AG08396 (cell line): Measurements from ENCODE around the gene GNAO1.

Experiments used
- DNase-seq: peaks from one replicate; pipeline ENCODE4 v3.0.0; 2012; ENCODE audit warnings: low spot score, mixed read lengths

GNAO1 gene

DNA sequence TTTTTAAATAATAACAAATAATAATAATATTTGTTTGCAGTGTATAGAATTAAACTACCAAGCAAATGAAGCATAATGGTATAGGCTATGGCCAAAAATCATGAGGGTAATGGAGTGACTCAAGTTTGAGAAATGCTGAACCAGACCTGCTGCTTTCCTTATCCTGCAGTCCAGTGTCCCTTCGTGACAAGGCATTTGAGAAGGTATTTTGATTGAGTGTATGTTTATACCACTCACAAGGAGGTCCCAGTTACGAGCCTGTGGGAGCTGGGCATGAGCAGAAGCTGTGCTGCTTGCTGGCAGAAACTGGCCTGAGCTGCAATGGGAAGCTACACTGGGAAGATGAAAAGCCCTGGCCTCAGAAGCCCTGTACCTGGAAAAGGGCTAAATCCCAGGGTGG is 50.3 kb downstream of the GNAO1 start:
- no peak for DNase-seq

DNA sequence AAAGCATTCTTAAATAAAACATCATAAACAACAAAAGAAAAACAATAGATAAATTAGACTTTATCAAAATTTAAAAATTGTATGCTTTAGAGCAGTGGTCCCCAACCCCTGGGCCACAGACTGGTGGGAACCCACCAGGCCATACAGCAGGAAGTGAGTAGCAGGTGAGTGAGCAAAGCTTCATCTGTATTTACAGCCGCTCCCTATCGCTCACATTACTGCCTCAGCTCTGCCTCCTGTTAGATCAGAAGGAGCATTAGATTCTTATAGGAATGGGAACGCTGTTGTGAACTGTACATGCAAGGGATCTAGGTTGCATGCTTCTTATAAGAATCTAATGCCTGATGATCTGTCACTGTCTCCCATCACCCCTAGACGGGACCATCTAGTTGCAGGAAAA is 51.5 kb downstream of the GNAO1 start:
- no peak for DNase-seq

DNA sequence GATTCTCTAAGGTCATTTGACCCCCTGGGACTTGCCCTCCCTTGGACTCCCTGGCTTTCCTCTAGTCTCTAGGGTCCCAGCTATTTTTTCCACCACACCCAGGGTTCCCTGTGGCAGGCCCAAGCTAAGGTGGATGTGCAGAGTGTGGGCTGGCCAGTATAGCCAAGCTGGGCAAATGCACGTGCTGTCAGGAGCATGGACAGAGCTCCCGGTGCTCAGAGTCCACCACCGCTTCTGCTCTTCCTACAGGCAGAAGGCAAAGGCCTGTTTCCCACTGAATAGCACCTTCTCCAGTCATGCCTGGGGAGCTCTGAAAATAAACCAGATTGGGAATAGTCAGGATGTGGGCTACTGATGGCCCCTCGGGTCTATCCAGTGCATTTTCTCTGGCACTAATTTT is 53.3 kb downstream of the GNAO1 start:
- no peak for DNase-seq

DNA sequence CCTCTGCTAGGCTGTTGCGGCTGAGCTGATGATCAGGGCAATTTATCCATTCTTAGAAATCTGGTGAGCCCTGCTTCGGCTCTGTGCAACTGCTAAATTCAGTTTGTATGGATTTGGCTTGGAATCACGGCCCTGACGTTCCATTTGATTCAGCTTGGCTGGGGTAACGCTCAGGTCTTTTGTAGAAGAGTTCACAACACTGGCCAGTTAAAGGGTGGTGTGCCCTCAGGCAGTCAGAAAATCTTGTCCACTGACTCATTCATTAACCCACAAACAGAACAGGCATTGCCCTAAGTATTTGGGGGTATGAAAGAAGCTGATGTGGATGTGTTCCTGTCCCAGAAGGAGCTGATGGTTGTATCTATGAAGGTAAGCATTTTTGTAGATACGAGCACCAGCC is 53.9 kb downstream of the GNAO1 start:
- DNase-seq, result no peak

DNA sequence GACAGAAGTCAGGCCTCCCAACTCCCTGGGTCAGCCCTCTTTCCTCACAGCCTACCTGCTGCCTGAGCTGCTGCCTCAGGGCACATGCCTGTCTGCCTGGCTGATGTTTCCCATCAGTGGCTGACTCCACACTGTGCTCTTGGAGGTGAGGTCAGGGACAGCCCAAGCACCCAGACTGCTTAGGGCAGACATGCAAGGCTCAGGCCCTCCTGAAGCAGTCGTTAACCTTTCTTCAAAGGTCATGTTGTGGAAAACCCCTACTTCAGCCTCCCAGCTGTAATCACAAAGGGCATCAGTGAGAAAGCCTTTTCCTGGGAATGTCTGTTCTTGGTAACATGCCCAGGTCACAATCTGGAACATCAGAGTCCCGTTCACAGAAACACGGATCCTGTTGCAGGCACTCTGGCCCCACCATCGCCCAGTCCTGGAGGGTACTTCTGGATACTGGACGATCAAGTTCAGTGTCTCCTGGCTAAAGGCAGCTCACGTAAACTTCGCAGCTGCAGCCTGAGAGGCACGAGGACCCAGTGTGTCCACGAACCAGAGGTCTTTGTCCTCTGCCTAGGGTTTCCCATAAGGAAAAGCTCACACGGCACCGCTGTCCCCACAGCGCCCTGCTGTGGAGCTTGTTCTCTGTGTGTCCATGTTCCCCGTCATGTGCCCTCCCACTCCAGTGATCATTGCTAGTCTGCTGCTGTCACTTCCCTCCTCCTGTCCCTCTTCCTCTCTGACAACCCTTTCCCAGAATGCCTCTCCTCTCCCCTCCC is 54.9 kb downstream of the GNAO1 start:
- no peak for DNase-seq

DNA sequence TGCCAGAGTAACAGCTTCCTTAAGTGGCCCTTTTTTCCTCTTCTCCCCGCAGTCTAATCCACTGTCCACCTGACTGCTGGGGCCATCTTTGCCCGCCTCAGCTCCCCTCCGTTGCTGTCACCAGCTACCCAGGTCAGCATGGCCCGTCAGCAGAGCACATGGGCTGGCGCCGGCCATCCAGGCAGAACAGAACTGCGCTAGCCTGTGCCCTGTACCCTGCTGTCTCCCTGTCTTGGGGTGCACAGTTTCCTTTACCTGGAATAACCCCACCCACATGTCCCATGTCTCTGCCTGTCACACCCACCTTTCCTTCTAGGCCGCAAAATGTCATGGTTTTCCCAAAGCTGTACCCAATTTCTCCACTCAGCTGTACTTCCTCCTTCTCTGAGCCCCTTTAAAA is 55.7 kb downstream of the GNAO1 start:
- no peak for DNase-seq

DNA sequence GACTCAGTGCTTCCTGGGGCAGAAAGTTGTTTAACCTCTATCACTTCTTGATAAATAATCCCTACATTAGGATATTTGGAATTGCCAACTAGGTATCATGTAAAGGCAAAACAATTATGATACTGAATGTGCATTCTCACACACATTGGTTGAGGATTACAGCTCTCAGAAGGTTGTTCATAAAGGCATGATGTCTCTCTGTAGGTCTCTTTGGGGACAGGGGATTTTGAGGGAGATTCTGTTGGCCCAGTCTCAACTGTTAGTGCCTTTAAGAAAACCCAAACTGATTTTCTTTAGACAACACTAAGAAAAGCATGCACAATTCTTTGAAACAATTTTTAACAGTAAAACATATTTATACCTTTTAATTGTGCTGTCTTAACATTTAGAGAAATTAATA is 56.5 kb downstream of the GNAO1 start:
- no peak for DNase-seq

DNA sequence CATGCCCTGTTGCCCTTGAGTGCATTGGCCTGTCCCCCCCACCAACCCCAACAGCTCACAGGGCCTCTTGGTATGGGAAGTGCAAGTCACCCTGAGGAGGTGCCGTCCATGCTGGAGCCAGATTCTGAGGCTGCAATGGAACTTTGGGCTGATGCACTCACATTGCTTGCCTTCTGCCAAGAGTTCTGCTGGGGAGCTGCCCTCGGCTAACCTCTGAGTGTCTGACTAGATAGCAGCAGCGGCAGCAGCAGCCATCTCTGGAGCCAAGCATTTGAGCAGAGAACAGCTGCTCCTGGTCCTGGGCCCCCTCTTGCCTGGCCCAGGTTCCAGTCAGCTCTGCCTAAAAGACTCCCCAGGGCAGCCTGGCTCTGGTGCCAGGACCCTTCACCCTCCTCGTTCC is 61.5 kb downstream of the GNAO1 start:
- no peak for DNase-seq

DNA sequence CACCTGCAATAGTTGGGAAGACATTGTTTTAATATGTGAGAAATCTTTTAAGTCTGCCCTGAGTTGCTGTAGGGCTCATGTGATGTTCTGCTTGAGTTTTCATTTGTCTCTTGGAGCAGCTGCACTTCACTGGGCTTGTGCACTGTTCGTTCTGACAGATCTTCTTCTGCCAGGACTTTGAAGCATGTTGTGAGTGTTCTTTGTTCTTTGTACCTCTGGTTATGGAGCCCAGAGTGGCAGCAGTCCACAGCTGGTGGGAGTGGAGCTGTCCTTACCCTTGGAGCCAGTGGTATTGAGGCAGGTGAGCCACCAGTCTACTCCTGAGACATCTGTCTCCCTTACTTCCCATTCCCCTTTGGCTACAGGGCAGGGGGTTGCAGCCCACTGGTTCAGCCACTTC is 64.6 kb downstream of the GNAO1 start:
- DNase-seq, result no peak

DNA sequence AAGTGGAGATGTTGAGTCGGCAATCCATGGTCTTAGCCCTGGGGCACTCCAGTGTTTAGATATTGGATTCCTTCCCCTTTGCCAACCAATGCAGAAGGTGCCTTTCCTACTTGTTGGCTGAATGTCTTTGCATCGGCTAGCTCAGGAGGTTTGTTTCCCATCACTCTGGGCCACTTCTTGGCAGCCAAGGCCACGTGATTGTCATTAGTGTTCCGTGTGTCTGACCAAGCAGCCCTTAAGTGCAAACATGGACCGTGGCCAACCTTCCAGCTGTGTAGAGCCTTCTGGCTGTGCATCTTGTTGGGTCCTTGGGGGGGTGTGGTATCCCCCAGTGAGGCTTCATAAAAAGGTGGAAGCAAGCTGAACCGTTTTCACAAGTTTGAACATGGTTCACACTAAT is 66.0 kb downstream of the GNAO1 start:
- no peak for DNase-seq

DNA sequence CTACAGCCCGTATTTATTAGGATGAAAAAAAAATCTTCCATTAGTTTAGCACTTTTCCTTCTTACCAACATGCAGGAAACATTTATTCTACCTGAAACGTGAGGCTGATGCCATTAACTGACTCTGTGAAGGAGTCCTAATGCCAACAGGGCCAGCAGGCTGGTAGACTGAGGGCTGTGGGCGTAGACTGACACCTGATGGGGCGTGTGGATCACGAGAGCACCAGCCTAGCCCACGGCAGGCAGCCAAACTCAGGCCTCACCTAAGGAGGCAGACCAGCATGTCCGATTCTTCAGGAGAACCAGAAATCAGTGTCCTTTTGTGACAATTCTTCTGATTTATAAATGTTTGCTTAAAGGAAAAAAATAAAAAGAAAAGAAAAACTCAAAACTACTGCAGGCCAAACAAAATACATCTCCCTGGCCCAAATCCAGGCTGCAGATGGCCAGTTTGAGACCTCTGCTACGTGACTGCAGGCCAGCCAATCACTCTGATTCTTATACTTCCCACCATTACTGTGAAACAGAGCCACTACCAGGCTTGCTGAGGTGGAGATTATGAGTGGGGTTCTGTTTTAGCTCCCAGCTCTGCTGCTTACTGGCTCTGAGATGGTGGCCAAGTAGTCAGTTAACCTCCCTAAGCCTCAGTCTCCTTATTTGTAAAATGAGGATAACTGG is 66.5 kb downstream of the GNAO1 start:
- no peak for DNase-seq

DNA sequence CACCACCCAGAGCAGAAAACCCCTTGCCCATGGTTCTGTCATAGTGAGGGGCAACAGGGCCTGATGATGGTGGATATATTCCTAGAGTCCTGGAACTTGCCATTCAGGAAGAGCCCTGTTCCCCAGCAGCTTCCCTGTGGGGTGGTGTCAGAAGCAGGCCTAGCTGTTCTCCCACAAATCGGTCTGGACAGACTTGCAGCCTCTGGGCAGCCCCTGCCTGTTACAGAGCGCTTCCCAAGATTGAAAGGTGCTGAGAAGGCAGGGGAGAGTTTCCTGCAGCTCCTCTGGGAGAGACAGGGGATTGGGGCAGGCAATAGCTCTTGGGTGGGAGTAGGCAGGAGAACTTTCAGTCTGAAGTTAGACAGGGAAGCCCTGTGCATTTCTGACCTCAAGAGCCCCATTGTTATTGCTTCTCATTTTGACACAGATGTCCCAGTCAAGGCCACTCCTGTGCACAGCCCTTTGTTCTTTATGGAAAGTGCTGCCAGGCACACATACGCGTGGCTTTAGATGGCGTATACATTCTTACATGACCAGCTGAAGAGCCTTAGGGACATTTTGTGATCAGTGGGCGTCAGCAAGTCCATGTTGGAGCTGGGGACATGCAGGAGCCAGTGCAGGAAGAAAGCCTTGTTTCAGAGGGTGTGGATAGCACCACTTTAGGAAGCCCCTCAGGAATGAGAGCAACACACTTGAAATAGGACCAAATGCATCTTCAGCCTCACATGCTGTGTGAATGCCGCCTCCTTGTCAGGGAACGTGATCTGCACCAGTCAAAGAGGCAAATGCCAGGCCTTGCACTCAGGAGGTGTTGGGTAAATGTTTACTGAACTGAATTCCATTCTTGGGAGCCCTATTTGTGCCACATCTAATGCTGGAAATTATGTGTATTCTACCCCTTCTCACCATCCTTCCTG is 67.5 kb downstream of the GNAO1 start:
- DNase-seq, result no peak

DNA sequence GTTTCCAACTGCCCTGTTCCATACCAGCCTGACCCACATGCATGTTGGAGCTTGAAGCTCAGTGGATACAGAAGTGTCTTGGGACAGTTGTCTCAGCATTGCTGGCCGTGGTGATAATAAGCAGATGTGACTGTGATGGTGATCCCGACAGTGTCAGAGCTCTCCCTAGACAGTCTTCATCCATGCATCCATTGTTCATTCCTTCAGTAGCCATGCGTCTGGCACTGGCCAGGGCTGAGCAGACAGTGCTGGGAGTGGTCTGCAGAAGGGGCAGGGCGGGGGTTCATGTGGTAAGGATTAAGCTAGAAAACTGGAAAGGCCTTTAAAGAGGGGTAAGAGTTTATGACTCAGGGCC is 68.1 kb downstream of the GNAO1 start:
- no peak for DNase-seq

DNA sequence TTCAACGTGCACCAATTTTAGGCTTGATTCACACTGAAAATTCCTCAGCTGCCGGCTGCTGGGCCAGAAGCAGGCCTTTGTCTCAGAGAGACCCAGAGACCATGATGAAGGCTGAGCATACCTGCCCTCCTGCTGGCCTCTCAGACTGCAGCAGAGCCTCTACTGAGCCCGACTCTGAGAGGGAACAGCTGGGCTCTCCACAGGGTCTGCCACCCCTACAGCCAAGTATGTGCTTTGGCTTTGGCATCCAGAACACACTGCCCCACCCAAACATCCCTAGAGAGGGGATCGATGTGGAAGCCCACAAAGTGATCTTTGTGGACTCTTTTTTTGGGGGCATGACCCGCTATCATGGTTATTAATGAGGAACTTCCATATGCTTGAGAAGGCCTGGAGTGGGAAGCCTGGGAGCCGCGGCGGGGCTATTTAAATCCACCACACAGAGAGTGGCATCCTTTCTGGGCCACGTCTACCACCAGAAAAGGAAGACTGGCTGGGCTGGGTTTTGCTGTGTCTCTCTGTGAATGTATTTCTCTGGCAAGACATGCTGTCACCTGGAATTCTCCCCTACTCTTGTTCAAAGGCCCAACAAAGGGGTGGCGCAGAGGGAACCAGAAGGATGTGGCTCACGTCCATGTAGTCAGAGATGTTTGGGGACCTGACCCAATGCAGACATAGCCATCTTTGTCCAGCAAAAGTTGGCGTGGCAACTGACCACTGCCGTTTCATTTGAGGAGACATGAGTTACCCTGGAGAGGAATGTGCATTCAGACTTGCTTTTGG is 69.3 kb downstream of the GNAO1 start:
- no peak for DNase-seq

DNA sequence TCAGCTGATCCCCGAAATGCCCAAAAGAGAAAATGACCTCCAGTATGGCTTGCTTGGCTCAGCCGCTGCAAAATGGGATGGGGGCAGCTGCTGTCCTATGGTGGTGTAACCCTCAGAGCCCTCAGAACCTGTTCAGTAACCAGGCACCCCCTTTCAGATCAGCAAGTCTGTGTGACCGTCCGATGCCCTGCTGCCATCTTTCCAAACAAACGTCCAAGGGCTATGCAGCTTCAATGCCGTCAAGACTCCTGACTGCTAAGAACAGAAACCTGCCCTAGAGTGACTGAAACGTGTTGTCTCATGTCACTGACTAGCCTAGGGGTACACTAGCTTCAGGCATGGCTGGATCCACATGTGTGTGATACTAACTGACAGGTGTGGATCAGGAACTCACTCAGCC is 70.4 kb downstream of the GNAO1 start:
- DNase-seq, result no peak

DNA sequence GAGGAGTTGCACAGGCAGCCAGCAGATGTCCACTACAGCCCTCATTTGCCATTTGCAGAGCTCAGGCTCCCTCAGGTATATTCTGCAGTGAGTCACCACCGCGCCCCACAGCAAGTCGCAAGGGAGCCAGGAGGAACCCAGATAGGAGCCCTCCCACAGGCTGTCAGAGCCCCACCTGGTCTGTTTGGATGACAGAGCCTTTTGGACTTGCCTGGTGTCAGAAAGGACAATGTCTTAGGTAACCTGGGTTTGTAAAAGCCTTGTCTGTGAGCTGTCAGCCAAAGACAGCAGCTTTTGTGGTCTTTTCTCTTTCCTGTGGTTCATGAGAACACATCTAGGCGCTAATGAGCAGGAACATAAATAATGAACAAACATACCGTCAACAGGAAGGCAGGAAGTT is 70.9 kb downstream of the GNAO1 start:
- no peak for DNase-seq

DNA sequence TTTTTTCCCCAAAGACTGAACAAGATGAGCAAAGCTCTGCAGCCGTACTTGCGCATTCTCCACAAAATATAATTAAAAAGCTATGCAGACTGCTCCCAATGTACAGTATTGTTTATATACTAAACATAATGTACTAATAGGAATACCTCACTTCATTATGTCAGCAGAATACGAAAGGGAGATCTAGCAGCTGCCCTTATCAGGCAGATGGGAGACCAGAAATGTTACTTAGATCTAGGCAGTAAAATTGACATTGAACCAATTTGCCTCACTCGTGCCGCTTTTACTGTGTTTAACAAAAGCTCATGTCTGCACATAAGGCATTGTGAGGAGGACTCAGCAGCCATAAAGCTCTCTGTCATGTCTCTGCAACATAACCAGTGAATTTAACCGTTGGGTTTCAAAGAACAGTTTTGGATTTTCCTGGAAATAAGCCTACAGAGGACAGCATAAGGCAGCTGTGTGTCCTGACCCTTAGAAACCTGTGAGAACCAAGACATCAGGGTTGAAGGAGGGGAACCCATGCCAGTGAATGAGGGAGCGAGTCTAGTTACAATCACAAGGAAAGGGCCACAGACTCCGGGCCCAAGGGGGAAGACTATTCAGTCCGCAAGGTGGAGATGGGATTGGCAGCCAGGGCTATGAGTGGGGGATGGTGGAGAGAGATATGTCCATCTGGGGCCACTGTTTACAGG is 71.4 kb downstream of the GNAO1 start:
- DNase-seq, result no peak

DNA sequence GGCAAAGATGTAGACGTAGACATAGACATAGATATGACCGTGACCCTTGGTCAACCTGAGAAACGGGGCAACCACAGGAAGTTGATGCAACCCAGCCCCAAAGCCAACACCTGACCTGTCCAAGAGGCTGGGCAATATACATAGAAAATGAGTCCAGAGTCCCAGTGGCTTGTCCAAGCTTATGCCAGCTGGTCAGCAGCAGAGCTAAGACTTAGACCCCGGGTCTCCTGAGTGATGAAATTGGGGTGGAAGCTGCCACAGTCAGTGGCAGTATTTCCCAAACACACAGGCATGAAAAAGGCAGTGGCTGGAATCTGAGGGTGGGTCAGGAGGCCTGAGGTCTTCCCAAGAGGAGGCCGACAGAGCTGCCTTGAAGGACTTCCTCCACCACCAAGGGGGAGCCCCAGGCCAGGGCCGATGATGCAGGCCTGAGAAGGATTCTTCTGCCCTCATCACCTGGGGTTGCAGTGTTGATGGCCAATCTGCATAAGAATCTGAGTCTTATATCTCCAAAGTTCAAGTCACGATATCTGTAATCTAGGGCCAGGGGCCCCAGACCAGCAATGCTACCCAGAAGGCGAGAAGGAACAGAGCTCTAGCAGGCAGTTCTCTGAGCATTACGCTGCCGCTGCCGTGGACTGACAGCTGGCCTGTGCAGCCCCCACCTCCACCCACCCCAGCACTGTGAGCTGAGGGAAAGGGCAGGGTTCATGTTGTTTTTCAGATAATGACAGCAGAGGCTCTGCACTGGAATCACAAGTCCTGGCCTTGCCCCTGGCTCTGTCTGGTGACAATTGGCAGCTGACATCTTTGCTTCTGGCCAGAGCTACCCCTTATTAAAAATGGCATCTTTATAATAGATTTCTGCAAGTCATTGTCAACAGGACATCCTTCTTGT is 72.7 kb downstream of the GNAO1 start:
- DNase-seq, result no peak

DNA sequence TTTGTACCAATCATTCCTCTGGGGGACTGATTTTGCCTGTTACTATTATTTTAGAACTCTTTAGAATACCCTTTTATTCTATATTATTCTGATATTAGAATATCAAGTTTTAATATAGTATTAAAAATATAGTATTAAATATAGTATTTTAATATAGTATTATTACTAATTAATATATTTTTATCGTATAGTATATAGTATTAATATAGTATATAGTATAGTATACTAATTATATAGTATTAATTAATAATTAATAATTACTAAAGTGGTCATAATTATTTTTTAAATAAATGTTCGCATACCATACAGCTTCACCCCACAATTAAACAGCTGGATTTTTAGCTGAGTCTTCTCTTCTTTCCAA is 73.3 kb downstream of the GNAO1 start:
- DNase-seq, result no peak

DNA sequence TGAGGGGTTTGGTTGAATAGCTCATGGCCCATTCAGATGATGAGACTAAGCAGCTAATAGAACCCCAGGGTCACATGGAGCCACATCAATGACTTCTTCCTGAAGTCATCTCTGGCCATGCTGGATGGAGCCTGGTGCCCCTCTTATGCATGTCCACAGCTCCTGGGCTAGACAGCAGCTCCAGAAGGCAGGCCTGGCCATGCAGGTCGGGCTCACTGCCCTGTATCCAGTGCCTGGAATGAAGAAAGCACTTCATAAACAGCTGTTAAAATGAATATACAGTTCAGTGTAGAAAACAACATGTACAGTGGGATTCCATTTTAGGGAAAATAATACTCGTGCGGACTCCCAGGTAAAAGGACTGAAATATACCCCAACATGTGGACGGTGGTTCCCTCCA is 73.9 kb downstream of the GNAO1 start:
- no peak for DNase-seq

DNA sequence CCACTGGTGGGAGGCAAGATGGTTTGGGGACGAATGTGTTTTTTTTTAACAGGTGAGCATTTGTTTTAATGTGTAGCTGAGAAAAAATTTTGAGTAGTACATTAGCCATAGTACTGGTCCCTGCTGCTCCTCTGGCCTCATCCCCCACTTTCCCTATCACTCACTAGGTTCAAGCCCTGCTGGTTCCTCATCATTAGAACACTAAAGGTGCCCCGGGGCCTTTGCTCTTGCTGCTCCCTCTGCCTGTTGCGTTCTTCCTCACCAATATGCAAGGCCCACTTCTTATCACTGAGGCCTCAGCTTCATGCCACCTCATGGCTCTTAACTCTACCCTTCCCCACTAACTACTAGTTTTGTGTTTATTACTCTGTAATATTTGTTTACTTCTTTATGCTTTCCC is 74.5 kb downstream of the GNAO1 start:
- DNase-seq, result no peak
